Endothelial cell of umbilical vein (primary cell): ENCODE measurements around the gene COLEC11. TPM values are rescaled to one million over a fixed set of nuclear protein-coding genes. Genes with fewer than 3 reads are reported as not detected.

Source experiments
- BruUV-seq: library from RNA; stranded (reverse); fragments of 400-500 nt; replicated peaks from 2 replicates; lab custom pipeline; 2021; lab: Mats Ljungman, UMichigan
- CTCF ChIA-PET: fragments of 300-600, 350-600 bp; sonication (Branson Sonifier 250); formaldehyde crosslinking; loops from one replicate; lab custom pipeline; 2021; ENCODE audit warnings: antibody characterized with exemption, inconsistent platforms; lab: Charles Lee
- POLR2A ChIA-PET: fragments of 300-600, 350-600 bp; sonication (Branson Sonifier 250); formaldehyde crosslinking; loops from one replicate; lab custom pipeline; 2021; ENCODE audit warnings: antibody characterized with exemption, inconsistent platforms; lab: Charles Lee
- DNase-seq: peaks from one replicate; pipeline ENCODE4 v3.0.0-alpha.2; 2011; ENCODE audit warnings: low read depth, low spot score
- FAIRE-seq: peaks from 2 replicates; lab custom pipeline; 2011; peaks lifted over from hg19 to GRCh38; lab: Jason Lieb, UNC
- H2AFZ ChIP-seq: 2 replicates; pipeline ENCODE4 v1.6.0; 2012; ENCODE audit warnings: low read depth, low read length, control low read depth, inconsistent platforms
- H3K27ac ChIP-seq: 2 replicates; pipeline ENCODE4 v1.5.1; 2011; ENCODE audit warnings: low read depth, mild to moderate bottlenecking, control low read depth, low read length, moderate library complexity; ENCODE audit not compliant: insufficient read depth
- H3K27me3 ChIP-seq, 2 experiments: 2 replicates each; pipeline versions ENCODE4 v1.6.0 to v1.6.1; 2011; ENCODE audit warnings: low read length in 2 of 2, mixed read lengths in 1 of 2; ENCODE audit not compliant: control insufficient read depth in 2 of 2, insufficient read depth in 2 of 2
- H3K36me3 ChIP-seq, 2 experiments: 2 replicates in 1 of 2; 3 replicates in 1 of 2; pipeline ENCODE4 v1.5.1; 2011; ENCODE audit warnings: low read length in 2 of 2, mild to moderate bottlenecking in 1 of 2, moderate library complexity in 1 of 2; ENCODE audit not compliant: control insufficient read depth in 2 of 2, insufficient read depth in 2 of 2; ENCODE audit errors: extremely low read depth in 1 of 2
- H3K4me1 ChIP-seq: 3 replicates; pipeline ENCODE4 v1.5.1; 2011; ENCODE audit warnings: mild to moderate bottlenecking, low read length; ENCODE audit not compliant: control insufficient read depth, insufficient read depth; ENCODE audit errors: extremely low read depth
- H3K4me2 ChIP-seq: 2 replicates; pipeline ENCODE4 v1.6.1; 2011; ENCODE audit warnings: low read length, control low read depth, mixed read lengths; ENCODE audit not compliant: insufficient read depth
- H3K4me3 ChIP-seq, 3 experiments: fragments of 200-600 bp in 1 of 3; sonication (generic), shearing (Covaris generic) in 1 of 3; replicated peaks in 1 of 3; 2 replicates each; pipeline ENCODE4 v1.5.1; 2011 to 2016; ENCODE audit warnings: control low read depth in 3 of 3, low read length in 3 of 3, mild to moderate bottlenecking in 2 of 3, inconsistent platforms in 1 of 3, low read depth in 1 of 3, moderate library complexity in 1 of 3; ENCODE audit not compliant: insufficient read depth in 1 of 3
- H3K79me2 ChIP-seq: 2 replicates; pipeline ENCODE4 v1.6.0; 2012; ENCODE audit warnings: low read length, inconsistent platforms; ENCODE audit not compliant: control insufficient read depth, insufficient read depth
- H3K9ac ChIP-seq: replicated peaks from 2 replicates; pipeline ENCODE3; 2011; ENCODE audit warnings: low read length, control low read depth; ENCODE audit not compliant: insufficient read depth; ENCODE audit errors: extremely low read depth
- H3K9me1 ChIP-seq: replicated peaks from 3 replicates; pipeline ENCODE4 v1.6.0; 2011; ENCODE audit warnings: mild to moderate bottlenecking, low read length; ENCODE audit not compliant: control insufficient read depth, insufficient read depth; ENCODE audit errors: extremely low read depth
- H3K9me3 ChIP-seq: replicated peaks from 2 replicates; pipeline ENCODE4 v1.5.1; 2012; ENCODE audit warnings: low read length, inconsistent platforms; ENCODE audit not compliant: control insufficient read depth, insufficient read depth
- H4K20me1 ChIP-seq: replicated peaks from 2 replicates; pipeline ENCODE3; 2011; ENCODE audit warnings: mild to moderate bottlenecking, low read length; ENCODE audit not compliant: control insufficient read depth, insufficient read depth; ENCODE audit errors: extremely low read depth
- EZH2 ChIP-seq: IDR thresholded peaks from 2 replicates; pipeline ENCODE4 v1.6.1; 2012; ENCODE audit warnings: borderline replicate concordance, low read depth, mild to moderate bottlenecking, moderate library complexity, low read length, inconsistent platforms; ENCODE audit not compliant: severe bottlenecking
- FOS ChIP-seq: IDR thresholded peaks from 2 replicates; pipeline ENCODE4 v1.6.1; 2011; ENCODE audit warnings: mild to moderate bottlenecking, low read length, moderate library complexity, borderline replicate concordance; ENCODE audit not compliant: insufficient read depth
- GATA2 ChIP-seq: IDR thresholded peaks from 2 replicates; pipeline ENCODE4 v1.7.0; 2011; ENCODE audit warnings: low read depth, mild to moderate bottlenecking, moderate library complexity, mixed read lengths, low read length; ENCODE audit not compliant: insufficient read length, insufficient read depth
- JUN ChIP-seq: IDR thresholded peaks from 2 replicates; pipeline ENCODE4 v1.6.1; 2011; ENCODE audit warnings: borderline replicate concordance, low read depth; ENCODE audit not compliant: insufficient read length, insufficient read depth
- MYC ChIP-seq: IDR thresholded peaks from one replicate; pipeline ENCODE4 v1.6.1; 2011; ENCODE audit warnings: mild to moderate bottlenecking, low read depth, low read length
- POLR2A ChIP-seq: IDR thresholded peaks from 2 replicates; pipeline ENCODE4 v1.6.1; 2012; ENCODE audit warnings: low read depth, mild to moderate bottlenecking, control low read depth, low read length
- POLR2AphosphoS5 ChIP-seq: IDR thresholded peaks from 2 replicates; pipeline ENCODE4 v1.6.1; 2012; ENCODE audit warnings: low read depth, mild to moderate bottlenecking, control low read depth, low read length, moderate library complexity; ENCODE audit not compliant: insufficient read depth
- dilution Hi-C: fragments of 300-500 bp; cut with MboI; formaldehyde crosslinking; loops from one replicate; pipeline ENCODE4 v1.15.0; 2019; ENCODE audit warnings: low sequenced_read_pairs; ENCODE audit not compliant: extremely low pct_ligation_motif_present
- intact Hi-C: fragments of 100-400 bp; cut with micrococcal nuclease; formaldehyde crosslinking; loops from one replicate; pipeline ENCODE4 v1.10.0; 2022
- polyA plus RNA-seq, 4 experiments: library from polyadenylated mRNA; depleted of rRNA in 3 of 4; stranded (reverse) in 3 of 4; unstranded in 1 of 4; fragments of >200 nt; gene quantifications; 2 replicates each; pipeline versions ENCODE4 v1.2.1 to v1.2.3, GENCODE V29; 2011 to 2012; ENCODE audit warnings: missing spikeins in 1 of 4
- total RNA-seq: library from RNA; stranded (reverse); gene quantifications from 2 replicates; pipeline ENCODE4 v1.2.3, GENCODE V29; 2021
- TF ChIP-seq, protein P1 (sequence below), 2 donors: IDR thresholded peaks; 1 replicate in 1 of 2; 2 replicates in 1 of 2; pipeline ENCODE4 v1.5.1; 2011; ENCODE audit warnings: low read length in 2 of 2, mild to moderate bottlenecking in 2 of 2, moderate library complexity in 2 of 2, control low read depth in 1 of 2, inconsistent platforms in 1 of 2, low read depth in 1 of 2; ENCODE audit not compliant: insufficient read depth in 1 of 2; ENCODE audit errors: extremely low read depth in 1 of 2
- TF ChIP-seq, protein P2 (sequence below): IDR thresholded peaks from 2 replicates; pipeline ENCODE4 v1.6.1; 2011; ENCODE audit not compliant: insufficient read depth, insufficient read length

COLEC11 gene
- total and polyA plus RNA-seq, 2 donors (not counting 3 experiments of a cell fraction or from before 2014, with no cell fraction given), result 0.15 TPM; not detected in 1

DNA sequence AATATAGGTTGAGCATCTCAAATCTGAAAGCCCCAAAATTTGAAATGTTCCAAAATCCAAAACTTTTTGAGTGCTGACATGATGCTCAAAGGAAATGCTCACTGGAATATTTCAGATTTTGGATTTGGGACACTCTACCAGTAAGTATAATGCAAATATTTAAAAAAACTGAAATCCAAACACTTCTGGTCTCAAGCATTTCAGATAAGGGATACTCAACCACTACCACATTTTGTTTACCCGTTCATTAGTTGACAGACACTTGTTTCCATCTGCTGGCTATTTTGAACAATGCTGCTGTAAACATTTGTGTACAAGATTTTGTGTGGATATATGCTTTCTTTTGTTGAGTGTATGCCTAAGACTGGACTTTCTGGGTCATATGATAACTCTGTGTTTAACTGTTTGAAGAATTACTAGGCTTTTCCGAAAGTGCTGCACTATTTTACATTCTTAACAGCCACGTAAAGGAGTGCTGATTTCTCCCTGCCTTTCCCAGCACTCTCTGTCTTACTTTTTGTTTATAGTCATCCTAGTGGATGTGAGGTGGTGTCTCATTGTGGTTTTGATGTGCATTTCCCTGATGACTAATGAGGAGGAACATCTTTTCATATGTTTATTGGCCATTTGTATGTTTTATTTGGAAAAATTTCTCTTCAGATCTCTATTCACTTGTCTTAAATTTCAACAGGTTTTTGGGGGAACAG lies 89.0 kb downstream of the COLEC11 start:
- TF ChIP-seq GATA2 (no peak), MYC (no peak), FOS (no peak), JUN (no peak), EZH2 (no peak), POLR2AphosphoS5 (no peak), POLR2A (no peak)
- TF ChIP-seq, protein P1, sequence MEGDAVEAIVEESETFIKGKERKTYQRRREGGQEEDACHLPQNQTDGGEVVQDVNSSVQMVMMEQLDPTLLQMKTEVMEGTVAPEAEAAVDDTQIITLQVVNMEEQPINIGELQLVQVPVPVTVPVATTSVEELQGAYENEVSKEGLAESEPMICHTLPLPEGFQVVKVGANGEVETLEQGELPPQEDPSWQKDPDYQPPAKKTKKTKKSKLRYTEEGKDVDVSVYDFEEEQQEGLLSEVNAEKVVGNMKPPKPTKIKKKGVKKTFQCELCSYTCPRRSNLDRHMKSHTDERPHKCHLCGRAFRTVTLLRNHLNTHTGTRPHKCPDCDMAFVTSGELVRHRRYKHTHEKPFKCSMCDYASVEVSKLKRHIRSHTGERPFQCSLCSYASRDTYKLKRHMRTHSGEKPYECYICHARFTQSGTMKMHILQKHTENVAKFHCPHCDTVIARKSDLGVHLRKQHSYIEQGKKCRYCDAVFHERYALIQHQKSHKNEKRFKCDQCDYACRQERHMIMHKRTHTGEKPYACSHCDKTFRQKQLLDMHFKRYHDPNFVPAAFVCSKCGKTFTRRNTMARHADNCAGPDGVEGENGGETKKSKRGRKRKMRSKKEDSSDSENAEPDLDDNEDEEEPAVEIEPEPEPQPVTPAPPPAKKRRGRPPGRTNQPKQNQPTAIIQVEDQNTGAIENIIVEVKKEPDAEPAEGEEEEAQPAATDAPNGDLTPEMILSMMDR (IDR thresholded peaks at IDR 0.05; ENCODE audit: extremely low read depth in 1 of 2, insufficient read depth in 1 of 2, low read depth in 1 of 2, low read length in 2 of 2), result no peak
- TF ChIP-seq, protein P2, sequence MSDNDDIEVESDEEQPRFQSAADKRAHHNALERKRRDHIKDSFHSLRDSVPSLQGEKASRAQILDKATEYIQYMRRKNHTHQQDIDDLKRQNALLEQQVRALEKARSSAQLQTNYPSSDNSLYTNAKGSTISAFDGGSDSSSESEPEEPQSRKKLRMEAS, result no peak
- no peak for FAIRE-seq
- H3K9ac ChIP-seq, result no peak overlapping the region
- H3K79me2 ChIP-seq, result no peaks in the 10 kb centered on the region
- no peak overlapping the region for H3K27ac ChIP-seq
- H3K36me3 ChIP-seq, result no peaks in the 10 kb centered on the region
- intact Hi-C loops, result no loop called here
- BruUV-seq, result no TSS peak
- no peak overlapping the region for H3K4me2 ChIP-seq
- dilution Hi-C loops, result no loop called here
- no peak overlapping the region for H3K4me3 ChIP-seq
- H3K9me3 ChIP-seq, result no peaks in the 10 kb centered on the region
- no peaks in the 10 kb centered on the region for H4K20me1 ChIP-seq
- DNase-seq, result no peak
- no peaks in the 10 kb centered on the region for H3K4me1 ChIP-seq
- POLR2A ChIA-PET, result no interaction called here
- CTCF ChIA-PET, result no interaction called here
- no peak overlapping the region for H2AFZ ChIP-seq
- no peaks in the 10 kb centered on the region for H3K27me3 ChIP-seq
- H3K9me1 ChIP-seq, result no peaks in the 10 kb centered on the region
